PC-3 (cell line): Measurements from ENCODE around the gene ADAM19. TPM values are rescaled to one million over a fixed set of nuclear protein-coding genes. Genes with fewer than 3 reads are reported as not detected.

Experiments used
- ATAC-seq: fragments of 200-7000 bp; cut with Tn5 transposase; 2 replicates; pipeline ENCODE4 v1.9.1; 2020; ENCODE audit warnings: mild to moderate bottlenecking, moderate library complexity
- BruUV-seq: library from RNA; stranded (reverse); fragments of 400-500 nt; replicated peaks from 2 replicates; lab custom pipeline; 2021; lab: Mats Ljungman, UMichigan
- CTCF ChIA-PET: fragments of 300-600 bp; sonication (Branson Sonifier 250); formaldehyde crosslinking; loops from one replicate; lab custom pipeline; 2022; ENCODE audit warnings: antibody characterized with exemption; lab: Charles Lee
- POLR2A ChIA-PET: fragments of 300-600 bp; sonication (Branson Sonifier 250); formaldehyde crosslinking; loops from one replicate; lab custom pipeline; 2022; ENCODE audit warnings: antibody characterized with exemption; ENCODE audit not compliant: unreplicated experiment; lab: Charles Lee
- DNase-seq: peaks from one replicate; pipeline ENCODE4 v3.0.0-alpha.2; 2015
- H2AFZ ChIP-seq: fragments of 300-600 bp; sonication (generic); 2 replicates; pipeline ENCODE4 v1.6.0; 2016; ENCODE audit warnings: antibody characterized with exemption, low read length
- H3F3A ChIP-seq: fragments of 300-600 bp; sonication (generic); one replicate; pipeline ENCODE4 v1.6.0; 2017; ENCODE audit warnings: antibody characterized with exemption, low read length, control low read depth, mild to moderate bottlenecking; ENCODE audit not compliant: unreplicated experiment
- H3K27ac ChIP-seq: fragments of 300-600 bp; sonication (generic); 2 replicates; pipeline ENCODE4 v1.5.1; 2016; ENCODE audit warnings: mild to moderate bottlenecking, low read length
- H3K27me3 ChIP-seq: fragments of 300-600 bp; sonication (generic); 2 replicates; pipeline ENCODE4 v1.6.1; 2016; ENCODE audit warnings: low read length, mixed read lengths
- H3K36me3 ChIP-seq: fragments of 300-600 bp; sonication (generic); 2 replicates; pipeline ENCODE4 v1.6.1; 2016; ENCODE audit warnings: low read depth, mixed run types, low read length, mixed read lengths
- H3K4me1 ChIP-seq: fragments of 300-600 bp; sonication (generic); 2 replicates; pipeline ENCODE4 v1.5.1; 2016; ENCODE audit warnings: low read length; ENCODE audit not compliant: insufficient read depth
- H3K4me2 ChIP-seq: fragments of 300-600 bp; sonication (generic); 2 replicates; pipeline ENCODE4 v1.6.0; 2016; ENCODE audit warnings: low read length
- H3K4me3 ChIP-seq: fragments of 300-600 bp; sonication (generic); 2 replicates; pipeline ENCODE4 v1.5.1; 2016; ENCODE audit warnings: mild to moderate bottlenecking, low read length, mixed read lengths
- H3K79me2 ChIP-seq: fragments of 300-600 bp; sonication (generic); 2 replicates; pipeline ENCODE4 v1.6.1; 2017; ENCODE audit warnings: low read length, mixed read lengths
- H3K9ac ChIP-seq: fragments of 300-600 bp; sonication (generic); 2 replicates; pipeline ENCODE4 v1.6.0; 2016; ENCODE audit warnings: mild to moderate bottlenecking, low read length
- H3K9me2 ChIP-seq: fragments of 300-600 bp; sonication (generic); replicated peaks from 2 replicates; pipeline ENCODE4 v1.6.1; 2016; ENCODE audit warnings: mixed run types, low read length, mixed read lengths
- H3K9me3 ChIP-seq: fragments of 300-600 bp; sonication (generic); 2 replicates; pipeline ENCODE4 v1.6.1; 2016; ENCODE audit warnings: low read length, mixed read lengths
- H4K20me1 ChIP-seq: fragments of 300-600 bp; sonication (generic); 2 replicates; pipeline ENCODE4 v1.6.1; 2016; ENCODE audit warnings: low read length, mixed read lengths
- CTCF ChIP-seq: fragments of 300-600 bp; sonication (generic); conservative IDR thresholded peaks from 2 replicates; pipeline ENCODE4 v1.5.1; 2017; ENCODE audit warnings: antibody characterized with exemption, low read depth, mild to moderate bottlenecking, low read length
- EZH2 ChIP-seq: fragments of 300-600 bp; sonication (generic); IDR thresholded peaks from one replicate; pipeline ENCODE4 v1.6.1; 2017; ENCODE audit warnings: antibody characterized with exemption, mild to moderate bottlenecking, low read length; ENCODE audit not compliant: unreplicated experiment
- EZH2phosphoT487 ChIP-seq: fragments of 300-600 bp; sonication (generic); IDR thresholded peaks from 2 replicates; pipeline ENCODE4 v1.6.1; 2018; ENCODE audit warnings: mild to moderate bottlenecking, antibody characterized with exemption, low read length, borderline replicate concordance
- intact Hi-C: fragments of 100-400 bp; cut with micrococcal nuclease; formaldehyde crosslinking; loops from 2 replicates; pipeline ENCODE4 v1.9.0; 2023
- total RNA-seq: library from RNA; depleted of rRNA; stranded (reverse); fragments of >200 nt; gene quantifications from 2 replicates; pipeline ENCODE4 v1.2.3, GENCODE V29; 2014

ADAM19 gene
- total RNA-seq, 1 experiment from 2014 or later: 115 TPM

GRCh38 chr5:157506066-157506590 is 69.4 kb downstream of the ADAM19 start:
- no peaks in the 10 kb centered on the region for H3K9me3 ChIP-seq
- ATAC-seq: no peak
- no peaks in the 10 kb centered on the region for H4K20me1 ChIP-seq
- peaks cover 80% of the 10 kb centered on the region for H3K36me3 ChIP-seq
- no peaks in the 10 kb centered on the region for H3F3A ChIP-seq
- intact Hi-C loops: no loop called here
- no peak overlapping the region for H3K9ac ChIP-seq
- no peak overlapping the region for H2AFZ ChIP-seq
- no peaks in the 10 kb centered on the region for H3K9me2 ChIP-seq
- TF ChIP-seq EZH2phosphoT487 (no peak), EZH2 (no peak), CTCF (no peak)
- no peak for DNase-seq
- H3K4me1 ChIP-seq: peaks cover 19% of the 10 kb centered on the region
- H3K79me2 ChIP-seq: 0 out of 2 replicates have a peak, but pooled peaks cover 5% of the 10 kb centered on the region
- BruUV-seq: no TSS peak
- ChIA-PET POLR2A (no interaction called here), CTCF (no interaction called here)
- H3K4me2 ChIP-seq: no peak overlapping the region
- no peak overlapping the region for H3K4me3 ChIP-seq
- no peak overlapping the region for H3K27ac ChIP-seq
- H3K27me3 ChIP-seq: no peaks in the 10 kb centered on the region

DNA sequence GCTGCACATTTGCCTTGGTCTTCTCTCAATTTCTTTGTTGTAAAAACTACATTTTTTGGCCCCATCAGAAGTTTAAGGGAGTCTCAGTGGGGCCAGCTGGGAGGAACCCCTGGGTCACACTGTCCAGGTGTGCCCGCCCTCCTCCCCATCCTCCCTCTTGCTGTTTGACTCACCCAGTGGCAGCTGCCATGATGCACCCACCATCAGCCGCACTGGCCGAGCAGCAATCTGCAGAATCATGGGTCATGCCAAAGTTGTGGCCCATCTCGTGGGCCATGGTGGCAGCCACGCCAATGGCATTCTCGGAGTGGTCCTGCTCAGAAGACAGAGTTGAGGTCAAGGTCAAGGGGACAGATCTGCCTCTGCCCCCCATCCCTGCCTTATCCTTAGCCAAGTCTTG is 70.1 kb downstream of the ADAM19 start:
- no peak for DNase-seq
- ChIA-PET CTCF (no interaction called here), POLR2A (no interaction called here)
- no peaks in the 10 kb centered on the region for H3K79me2 ChIP-seq
- H3K9ac ChIP-seq: no peak overlapping the region
- peaks cover 14% of the 10 kb centered on the region for H3K4me1 ChIP-seq
- H3K27ac ChIP-seq: no peak overlapping the region
- no peaks in the 10 kb centered on the region for H3K9me3 ChIP-seq
- peaks cover 80% of the 10 kb centered on the region for H3K36me3 ChIP-seq
- no peaks in the 10 kb centered on the region for H4K20me1 ChIP-seq
- TF ChIP-seq EZH2phosphoT487 (no peak), CTCF (no peak), EZH2 (no peak)
- BruUV-seq: no TSS peak
- H2AFZ ChIP-seq: no peak overlapping the region
- H3K4me2 ChIP-seq: no peak overlapping the region
- no peaks in the 10 kb centered on the region for H3F3A ChIP-seq
- no peaks in the 10 kb centered on the region for H3K9me2 ChIP-seq
- intact Hi-C loops: no loop called here
- ATAC-seq: no peak
- H3K4me3 ChIP-seq: no peak overlapping the region
- no peaks in the 10 kb centered on the region for H3K27me3 ChIP-seq

DNA sequence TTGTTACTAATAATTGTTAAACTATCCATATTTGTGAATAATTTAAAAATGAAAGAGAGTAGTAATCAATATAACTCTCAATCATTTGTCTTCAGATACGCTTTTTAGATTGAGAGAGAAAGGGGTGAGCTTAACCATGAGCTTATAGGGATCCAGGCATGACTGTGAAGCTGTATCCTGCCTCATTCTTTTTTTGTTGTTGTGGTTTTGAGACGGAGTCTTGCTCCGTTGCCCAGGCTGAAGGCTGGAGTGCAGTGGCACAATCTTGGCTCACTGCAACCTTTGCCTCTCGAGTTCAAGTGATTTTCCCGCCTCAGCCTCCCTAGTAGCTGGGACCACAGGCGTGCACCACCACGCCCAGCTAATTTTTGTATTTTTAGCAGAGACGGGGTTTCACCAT is 71.5 kb downstream of the ADAM19 start:
- H3K9me3 ChIP-seq: no peaks in the 10 kb centered on the region
- no peak for ATAC-seq
- H3K4me2 ChIP-seq: no peak overlapping the region
- no TSS peak for BruUV-seq
- POLR2A ChIA-PET: interaction anchor here (0.5 kb wide), 1 partner anchor 77 kb away, joined by 15 read pairs; no protein-coding TSS in a partner anchor
- peaks cover 14% of the 10 kb centered on the region for H3K4me1 ChIP-seq
- no peaks in the 10 kb centered on the region for H3F3A ChIP-seq
- CTCF ChIA-PET: no interaction called here
- intact Hi-C loops: no loop called here
- no peak for DNase-seq
- no peak overlapping the region for H3K27ac ChIP-seq
- no peak for TF ChIP-seq EZH2
- no peak for TF ChIP-seq EZH2phosphoT487
- TF ChIP-seq CTCF: no peak
- H3K9me2 ChIP-seq: no peaks in the 10 kb centered on the region
- H3K36me3 ChIP-seq: peaks cover 76% of the 10 kb centered on the region
- H3K4me3 ChIP-seq: no peak overlapping the region
- H4K20me1 ChIP-seq: no peaks in the 10 kb centered on the region
- H3K79me2 ChIP-seq: no peaks in the 10 kb centered on the region
- H2AFZ ChIP-seq: no peak overlapping the region
- no peak overlapping the region for H3K9ac ChIP-seq
- no peaks in the 10 kb centered on the region for H3K27me3 ChIP-seq
